ENCODE measurements around the gene COCH.
A peak's percentile ranks its signal among the peaks of the same experiment; 100 is the strongest.

The COCH gene

DNA sequence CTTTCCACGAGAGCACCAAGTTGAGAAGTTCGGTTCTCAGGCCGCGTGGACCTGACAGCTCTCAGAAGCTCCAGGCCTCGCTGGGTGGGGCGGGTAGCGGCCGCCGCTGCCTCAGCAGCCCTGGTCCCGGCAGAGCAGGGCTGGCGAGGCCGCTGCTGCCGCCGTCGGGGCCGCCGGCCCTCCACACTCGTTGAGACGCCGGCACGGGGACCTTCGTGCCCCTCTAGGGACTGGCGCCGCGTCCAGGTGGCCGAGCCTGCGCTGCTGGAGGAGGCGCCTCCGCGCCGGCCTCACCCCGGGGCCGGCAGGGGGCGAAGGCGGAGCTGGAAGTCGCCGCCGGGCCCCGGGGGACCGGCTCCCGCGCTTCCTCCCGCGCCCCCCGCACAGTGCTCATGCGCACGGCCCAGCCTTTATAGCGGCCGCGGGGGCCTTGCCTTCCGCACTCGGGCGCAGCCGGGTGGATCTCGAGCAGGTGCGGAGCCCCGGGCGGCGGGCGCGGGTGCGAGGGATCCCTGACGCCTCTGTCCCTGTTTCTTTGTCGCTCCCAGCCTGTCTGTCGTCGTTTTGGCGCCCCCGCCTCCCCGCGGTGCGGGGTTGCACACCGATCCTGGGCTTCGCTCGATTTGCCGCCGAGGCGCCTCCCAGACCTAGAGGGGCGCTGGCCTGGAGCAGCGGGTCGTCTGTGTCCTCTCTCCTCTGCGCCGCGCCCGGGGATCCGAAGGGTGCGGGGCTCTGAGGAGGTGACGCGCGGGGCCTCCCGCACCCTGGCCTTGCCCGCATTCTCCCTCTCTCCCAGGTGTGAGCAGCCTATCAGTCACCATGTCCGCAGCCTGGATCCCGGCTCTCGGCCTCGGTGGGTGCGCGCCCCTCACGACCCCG, at the start of gene COCH:
Gene COCH, plus strand, starts transcription at position 440 of the 879 bp plus-strand sequence. Its CDS starts 380 bp downstream, at position 820.
- DNase-seq = peak; percentile 69 to 84

DNA sequence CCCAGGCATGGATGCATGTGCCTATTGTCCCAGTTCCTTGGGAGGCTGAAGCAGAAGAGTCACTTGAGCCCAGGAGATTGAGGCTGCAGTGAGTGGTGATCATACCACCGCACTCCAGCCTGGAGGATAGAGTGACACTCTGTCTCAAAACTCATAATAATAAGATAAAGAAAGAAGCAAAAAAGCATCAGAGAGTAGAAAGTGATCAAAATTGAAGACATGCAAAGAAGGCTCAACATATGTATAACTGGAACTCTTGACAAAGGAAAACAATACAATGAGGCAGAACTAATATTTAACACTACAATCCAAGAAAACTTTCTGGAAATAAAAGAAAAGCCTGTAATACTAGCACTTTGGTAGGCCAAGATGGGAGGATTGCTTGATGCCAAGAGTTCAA, 48.3 kb upstream of the COCH start:
- no peak for DNase-seq

DNA sequence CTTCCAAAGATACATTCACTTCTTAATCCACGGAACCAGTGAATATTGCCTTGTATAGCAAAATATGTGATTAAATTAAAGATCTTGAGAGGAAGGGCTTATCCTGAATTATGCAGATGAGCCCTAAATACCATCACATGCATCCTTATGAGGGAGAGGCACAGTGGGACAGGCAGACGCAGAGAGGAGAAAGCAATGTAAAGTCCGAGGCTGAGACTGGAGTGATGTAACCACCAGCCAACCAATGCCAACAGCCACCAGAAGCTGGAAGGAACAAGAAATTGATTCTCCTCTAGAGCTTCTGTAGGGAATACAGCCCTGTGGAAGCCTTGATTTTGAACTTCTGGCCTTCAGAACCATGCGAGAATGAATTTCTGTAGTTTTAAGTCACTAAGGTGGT, 44.5 kb upstream of the COCH start:
- no peak for DNase-seq

DNA sequence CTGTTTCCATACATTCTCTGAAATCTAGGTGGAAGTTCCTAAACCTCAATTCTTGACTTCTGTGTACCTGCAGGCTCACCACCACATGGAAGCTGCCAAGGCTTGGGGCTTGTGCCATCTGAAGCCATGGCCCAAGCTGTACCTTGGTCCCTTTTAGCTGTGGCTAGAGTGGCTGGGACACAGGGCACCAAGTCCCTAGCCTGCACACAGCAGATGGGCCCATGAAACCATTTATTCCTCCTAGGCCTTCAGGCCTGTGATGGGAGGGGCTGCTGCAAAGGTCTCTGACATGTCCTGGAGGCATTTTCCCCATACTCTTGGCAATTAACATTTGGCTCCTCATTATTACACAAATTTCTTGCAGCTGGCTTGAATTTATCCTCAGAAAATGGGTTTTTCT, 40.0 kb upstream of the COCH start:
- DNase-seq = no peak

DNA sequence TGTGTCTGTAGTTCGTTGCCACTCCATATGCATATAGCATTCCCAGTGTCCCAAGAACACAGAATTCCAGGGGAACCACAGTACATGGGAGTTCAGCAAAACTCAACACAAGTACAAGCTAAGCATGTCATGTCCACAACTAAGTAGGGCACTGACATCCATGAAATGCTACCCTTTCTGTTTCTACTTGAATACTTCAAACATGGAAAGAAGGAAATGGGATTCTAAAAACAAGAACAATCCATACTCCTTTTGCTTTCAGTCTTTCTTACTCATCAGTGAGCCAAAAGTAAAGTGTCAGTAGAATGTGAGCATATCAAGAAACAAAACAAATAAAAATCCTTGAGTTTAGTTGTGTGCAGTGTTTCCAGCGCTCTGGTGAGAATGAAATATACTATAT, 36.0 kb upstream of the COCH start:
- DNase-seq = no peak

DNA sequence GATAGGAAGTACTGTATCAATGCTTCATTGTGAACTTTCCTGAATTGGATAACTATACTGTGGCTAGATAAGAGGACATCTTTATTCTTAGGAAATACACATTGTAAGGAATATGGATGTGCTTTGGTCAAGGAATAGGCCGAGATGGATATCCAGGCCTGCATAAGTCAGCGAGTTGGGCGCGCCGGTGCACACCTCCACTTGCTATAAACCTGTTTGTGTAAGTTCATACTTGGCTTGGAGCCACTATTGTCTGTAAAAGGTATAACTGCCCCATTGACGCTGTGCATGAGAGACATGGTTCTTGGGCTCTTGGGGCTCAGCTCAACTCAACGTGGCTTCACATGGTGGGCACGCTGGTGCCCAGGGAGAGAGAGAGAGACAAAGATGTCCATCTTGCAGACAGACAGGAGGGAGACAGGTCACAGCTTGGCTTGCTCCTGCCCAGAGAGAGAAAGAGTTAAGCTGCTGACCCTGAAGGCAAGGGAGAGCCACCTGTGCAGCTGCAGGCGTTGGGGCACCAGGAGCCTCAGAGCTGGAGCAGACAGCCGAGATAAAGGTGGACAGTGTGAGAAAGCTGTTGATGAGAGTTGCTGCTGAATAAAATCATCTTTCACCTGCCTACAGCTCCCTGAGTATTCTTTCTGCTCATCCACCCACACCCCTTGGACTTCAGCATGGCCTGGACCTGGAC, 34.1 kb upstream of the COCH start:
- no peak for DNase-seq

DNA sequence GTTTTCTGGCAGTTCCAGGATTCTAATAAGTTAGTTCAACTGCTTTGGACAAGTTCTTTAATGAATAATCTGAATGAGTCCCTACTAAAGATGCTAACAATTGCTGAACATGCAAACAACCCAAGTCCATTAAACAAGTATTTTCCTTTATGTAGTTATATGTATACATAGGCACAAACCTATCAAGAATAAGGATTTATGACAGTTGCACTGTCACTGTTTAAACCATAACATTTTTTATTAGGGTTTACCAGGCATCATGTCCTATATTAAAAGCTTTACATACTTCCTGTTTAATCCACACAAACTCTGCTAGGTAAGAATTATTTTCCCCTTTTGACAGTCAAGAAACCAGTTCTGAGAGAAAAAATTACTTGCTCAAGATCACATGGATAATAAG, 31.9 kb upstream of the COCH start:
- no peak for DNase-seq

DNA sequence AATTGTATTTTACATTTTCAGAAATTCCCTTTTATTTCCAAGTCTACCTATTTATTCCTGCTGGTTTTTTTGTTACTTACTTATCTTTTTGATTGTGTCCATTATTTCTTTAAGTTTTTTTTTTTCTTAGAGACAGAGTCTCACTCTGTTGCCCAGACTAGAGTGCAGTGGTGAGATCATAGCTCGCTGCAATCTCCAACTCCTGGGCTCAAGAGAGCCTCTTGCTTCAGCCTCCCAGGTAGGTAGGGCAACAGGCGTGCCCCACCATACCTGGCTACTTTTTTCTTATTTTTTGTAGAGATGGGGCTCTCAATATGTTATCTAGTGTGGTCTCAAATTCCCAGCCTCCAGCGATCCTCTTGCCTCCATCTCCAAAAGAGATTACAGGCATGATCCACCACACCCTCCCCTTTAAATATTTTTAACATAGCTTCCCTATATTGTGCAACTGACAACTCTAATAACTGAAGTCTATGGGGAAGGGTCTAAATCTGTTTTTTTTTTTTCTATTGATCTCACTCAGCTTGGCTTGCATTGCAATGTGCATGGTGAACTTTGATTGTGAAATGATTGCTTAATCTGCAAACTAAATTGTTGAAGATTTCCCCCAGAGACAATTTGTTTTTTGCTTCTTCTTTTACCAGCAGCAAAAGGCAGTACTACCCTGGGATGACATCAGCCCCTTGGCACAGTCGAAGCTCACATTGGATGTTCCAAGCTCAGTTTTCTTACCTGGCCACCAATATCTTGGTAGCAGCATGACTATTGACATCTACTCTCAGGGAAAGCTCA, 25.7 kb upstream of the COCH start:
- no peak for DNase-seq

DNA sequence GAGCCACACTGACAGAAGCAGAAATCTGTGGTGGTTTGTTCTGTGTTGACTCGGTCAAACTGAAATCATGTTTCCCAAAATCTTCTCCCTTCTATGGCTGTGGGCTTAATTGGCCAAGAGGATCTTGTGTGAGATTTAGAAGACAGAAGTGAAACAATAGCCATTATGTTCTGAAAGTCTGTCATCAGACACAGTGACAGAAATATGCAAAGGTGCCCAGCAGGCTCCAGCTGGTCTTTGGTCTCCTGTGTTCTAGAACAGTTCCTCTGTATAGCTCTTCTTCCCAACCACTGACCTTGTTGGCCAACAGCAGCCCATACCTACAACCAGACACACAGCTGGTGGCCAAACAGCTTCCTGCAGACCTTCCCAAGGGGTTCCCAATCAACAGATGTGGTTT, 25.0 kb upstream of the COCH start:
- no peak for DNase-seq

DNA sequence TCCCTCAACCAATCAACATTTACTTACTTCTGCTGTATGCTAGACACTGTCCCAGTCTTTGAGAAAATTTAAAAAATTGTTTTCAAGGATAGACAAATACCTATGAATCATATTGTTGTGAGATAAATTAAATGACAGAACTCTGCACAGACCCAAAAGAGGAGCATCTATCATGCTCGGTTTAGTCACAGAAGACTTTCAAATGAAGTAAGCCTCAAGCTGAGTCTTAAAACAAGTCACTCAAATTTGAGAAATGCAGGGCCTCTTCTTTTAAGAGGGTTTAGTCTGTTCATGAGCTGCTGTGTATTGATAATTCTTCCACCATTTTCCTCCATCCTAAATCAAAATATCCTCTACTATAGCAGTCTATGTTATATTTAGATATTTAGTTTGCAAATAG, 24.4 kb upstream of the COCH start:
- no peak for DNase-seq

DNA sequence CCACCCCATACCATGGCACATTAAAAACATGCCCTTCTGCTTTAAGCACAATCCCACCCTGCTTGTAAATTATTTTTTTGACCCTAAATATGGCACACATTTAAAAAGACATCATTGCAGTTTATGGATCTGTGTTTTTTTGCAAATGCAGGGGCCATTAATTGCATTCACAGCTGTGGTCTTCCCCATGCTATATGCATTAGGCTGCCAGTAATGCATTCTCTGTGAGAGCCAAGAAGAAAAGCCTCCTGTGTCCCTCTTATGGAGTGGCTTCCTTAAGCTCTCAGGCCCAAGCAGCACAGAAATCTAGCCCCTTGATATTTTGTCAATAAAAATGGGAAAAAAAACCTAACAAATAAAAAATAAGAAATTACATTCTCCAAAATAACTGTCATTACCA, 20.4 kb upstream of the COCH start:
- no peak for DNase-seq

DNA sequence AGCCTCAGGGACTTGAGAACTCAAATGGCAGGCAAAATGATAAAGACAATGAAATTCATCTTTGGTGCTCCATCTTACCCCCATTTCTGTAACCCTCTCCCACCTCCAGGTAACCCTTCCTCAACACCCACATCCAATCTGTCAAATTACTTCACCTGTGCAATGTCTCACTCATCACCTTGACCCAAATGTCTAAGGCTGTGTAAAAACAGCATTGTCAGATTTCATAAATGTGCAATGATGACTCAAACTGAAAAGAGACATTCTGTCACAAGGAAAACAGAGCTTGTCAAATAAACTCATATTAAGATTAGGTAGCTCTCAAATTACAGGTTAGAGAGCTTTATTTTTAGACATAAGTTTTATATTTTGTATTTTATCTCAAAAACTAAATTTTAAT, 19.9 kb upstream of the COCH start:
- no peak for DNase-seq

DNA sequence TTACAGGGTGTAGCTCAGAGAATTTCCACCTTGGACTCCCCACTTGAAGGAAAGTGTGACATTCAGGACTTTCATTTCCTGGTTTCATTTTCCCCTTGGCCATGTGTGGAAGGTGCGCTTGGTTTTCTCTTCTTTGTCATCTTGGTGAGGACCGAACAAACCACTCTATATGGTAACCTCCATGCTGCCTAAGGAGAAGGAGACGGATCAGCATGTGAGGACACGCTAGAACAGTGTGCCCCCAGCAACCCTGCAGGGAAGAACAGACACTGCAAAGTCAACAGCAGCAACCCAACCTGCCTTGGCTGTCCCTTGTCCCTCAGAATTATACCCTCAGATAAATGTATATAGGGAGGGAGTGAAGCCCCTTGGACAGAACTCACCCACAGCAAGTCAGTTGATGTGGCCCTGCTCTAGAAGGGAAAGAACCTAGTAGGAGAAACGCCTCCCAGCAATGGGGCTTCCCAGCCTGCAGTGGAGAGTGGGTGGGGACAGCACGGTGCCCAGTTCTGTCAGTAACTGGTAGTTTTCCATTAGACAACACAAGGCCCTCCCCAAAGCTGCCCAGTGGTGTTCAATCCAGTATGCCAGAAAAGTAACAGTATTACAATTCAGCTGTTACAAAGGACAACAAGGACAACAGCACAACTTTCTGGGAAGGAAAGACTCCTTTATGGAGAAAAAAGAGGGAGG, 18.9 kb upstream of the COCH start:
- no peak for DNase-seq

DNA sequence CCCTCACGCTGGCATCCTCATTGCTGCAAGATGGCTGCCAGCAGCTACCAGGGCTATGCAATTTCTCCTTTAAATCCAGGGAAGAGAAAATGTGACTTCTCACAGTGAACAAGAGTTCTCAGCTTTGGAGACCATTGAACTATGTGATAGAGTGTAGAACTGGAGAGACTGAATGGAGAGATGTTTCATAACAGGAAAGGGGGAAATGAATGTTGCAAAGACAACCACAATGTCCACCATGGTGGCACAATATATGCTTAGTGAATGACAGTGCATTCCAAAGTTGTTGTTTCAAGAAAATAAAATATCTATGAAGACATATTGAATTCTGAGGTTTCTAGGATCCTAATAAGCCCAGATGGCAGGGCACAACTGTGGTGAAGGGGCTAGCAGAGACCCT, 13.2 kb upstream of the COCH start:
- no peak for DNase-seq

DNA sequence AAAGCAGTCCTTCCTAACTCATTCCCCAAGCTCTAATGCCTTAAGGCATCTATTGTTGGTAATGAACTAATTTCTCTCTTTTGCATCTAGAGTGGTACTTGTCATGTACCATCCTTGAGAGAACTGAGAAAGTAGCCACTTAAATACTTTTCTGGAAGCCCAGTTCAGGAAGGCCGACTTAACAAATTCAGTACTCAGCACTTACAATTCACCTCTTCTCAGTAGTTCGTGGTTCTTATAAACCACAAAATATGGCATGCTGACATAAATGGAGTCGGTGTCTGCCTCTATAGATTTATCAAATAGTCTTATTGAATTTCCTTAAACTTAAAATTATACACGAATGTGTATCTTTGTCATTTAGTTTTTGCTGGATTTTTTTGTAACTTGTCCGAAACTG, 9.4 kb upstream of the COCH start:
- no peak for DNase-seq

DNA sequence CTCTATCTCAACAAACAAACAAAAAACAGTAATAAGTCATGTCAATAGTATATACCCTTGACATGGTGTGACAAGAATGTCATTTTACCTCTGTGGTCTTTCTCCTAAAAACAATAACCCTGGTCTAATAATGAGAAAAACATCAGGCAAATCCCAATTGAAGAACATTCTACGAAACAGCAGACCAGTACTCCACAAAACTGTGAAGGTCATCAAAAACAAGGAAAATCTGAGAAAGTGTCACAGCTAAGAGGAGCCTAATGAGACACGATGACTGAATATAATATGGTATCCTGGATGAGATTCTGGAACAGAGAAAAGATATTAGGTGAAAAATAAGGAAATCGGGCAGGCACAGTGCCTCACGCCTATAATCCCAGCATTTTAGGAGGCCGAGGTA, 5.6 kb upstream of the COCH start:
- no peak for DNase-seq

DNA sequence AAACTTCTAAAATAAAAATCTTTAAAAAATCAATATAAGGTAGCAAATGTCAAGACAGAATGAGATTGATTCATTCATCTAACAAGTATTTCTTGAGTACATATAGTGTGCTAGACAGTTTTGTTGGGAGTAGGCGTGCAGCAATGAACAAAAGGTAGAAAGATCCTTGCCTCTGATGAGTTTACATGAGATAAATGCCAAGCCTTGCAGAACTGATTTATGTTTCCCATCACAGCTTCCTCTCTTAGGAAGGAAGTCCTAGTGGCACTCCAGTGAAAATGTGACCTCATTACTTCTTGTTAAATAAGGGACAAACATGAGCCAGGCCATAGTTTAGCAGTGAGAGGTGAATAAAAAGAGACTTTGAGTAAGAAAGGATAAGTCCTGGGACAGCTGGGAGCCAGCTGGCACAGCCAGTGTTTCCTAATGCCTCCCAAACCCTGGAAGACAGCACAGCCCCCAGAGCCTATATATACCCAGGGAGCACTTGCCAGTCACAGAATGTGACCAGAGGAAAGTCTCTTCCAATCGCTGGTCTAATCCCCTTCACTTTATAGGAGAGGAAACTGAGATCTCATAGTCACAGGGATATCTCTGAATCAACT, 4.7 kb upstream of the COCH start:
- DNase-seq = peak in 1 of 2 experiments; percentile 49

DNA sequence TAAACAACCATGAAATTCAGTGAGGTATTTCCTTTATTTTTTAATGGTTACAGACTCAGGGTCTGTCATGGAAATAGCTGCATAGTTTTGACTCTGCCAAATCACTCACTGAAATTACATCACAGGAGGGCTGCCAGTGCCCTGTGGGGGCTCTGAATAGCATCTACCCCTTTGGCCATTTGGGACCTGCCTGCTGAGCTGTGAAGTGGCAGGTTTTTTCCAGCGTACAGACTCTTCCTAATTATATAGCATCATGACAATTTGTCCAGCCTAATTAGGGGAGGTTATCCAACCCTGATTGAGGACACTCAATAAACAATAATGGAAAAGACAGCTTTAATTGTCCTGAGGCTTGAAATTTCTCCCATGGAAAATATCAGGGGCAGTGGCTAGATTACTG, 1.8 kb upstream of the COCH start:
- DNase-seq = peak in 1 of 2 experiments; percentile 16

DNA sequence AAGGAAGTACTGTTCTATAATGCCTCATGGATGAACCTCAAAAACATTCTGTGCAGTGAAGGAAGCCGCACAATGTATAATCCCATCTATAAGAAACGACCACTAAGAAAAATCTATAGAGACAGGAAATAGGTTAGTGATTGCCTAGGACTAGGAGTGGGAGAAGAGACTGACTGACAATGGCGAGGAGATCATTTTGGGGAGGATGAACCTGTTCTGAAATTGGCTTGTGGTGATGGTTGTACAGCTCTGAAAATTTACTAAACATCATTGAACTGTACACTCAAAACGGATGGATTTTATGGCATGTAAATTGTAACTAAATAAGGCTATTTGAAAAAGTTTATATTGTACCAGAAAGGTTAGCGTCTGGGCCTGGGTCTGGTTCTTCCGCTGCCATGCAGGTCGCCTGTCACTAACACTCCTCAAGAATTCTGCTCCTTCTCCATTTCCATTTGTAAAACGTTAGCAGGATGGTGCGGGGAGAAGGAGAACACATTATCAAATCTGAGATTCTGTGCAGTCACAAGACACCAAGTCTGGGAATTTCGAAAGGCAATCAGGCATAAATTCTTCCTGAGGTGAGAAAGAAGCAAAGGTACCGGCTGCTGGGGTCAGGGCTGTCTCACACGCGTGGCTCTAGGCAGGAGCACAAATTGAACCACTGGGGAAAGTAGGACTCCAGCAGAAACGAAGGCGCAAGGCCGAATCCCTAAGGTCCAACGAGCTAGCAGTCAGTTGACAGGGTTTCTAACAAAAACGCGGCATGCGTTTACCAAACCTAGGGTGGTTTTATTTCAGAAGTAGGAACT, 845 bp upstream of the COCH start:
- DNase-seq = peak in 1 of 2 experiments; percentile 54

DNA sequence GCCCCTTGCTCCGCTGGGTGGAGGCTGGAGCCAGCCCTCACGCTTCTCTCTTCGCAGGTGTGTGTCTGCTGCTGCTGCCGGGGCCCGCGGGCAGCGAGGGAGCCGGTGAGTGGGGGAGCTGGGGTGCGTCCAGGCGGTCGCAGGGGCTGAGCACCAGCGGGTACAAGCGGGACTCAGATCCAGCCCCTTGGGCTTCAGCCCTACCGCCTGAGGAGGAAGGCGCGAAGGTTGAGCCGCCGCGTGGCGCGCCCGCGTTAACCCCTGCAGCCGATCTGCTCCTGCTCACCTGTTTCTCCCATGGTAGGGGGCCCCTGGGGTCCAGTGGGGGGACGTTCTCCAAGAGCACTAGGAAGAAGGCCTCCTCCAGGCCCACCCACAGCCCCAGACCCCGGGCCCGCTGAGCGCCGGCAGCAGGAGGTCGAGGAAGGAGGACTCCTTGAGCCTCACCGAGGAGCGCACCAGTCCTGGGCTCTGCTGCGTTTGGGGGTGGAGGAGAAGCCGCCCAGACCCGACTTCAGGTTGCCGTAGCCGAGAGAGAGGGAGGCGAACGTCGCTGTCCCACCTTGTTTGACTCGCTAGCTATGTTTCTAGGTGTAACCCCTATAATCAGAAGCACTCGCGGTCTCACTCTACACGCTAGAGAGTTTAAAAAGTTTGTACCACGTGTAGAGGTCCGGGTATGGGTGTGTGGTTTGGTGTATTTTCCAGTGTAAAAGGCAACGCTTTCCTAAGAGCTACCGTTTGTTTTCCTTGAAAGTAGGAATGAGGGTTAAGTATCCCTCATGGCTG, 834 bp downstream of the COCH start:
- peak in 1 of 2 experiments; percentile 29 for DNase-seq

DNA sequence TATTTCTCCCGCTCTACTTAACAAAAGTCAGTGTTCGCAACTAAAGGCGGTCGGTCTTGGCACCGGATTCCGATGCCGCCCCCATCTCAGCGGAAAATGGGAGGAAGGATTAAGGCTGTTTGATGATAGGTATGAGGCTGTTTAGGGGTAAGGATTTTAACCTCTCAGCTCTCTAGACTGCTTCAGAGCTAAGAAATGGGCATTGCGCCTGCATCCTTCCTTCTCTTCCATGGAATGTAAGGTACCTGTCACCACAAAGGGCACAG, 1.4 kb downstream of the COCH start:
- no peak for DNase-seq

Data from NCI-H446 (cell line).